Inflammatory macrophage treated with lipopolysaccharide for 4 hours (primary cell): ENCODE measurements around the gene EMC9.

ENCODE experiments used
- DNase-seq: peaks from one replicate; pipeline ENCODE4 v3.0.0-alpha.2; 2020

The EMC9 gene

DNA sequence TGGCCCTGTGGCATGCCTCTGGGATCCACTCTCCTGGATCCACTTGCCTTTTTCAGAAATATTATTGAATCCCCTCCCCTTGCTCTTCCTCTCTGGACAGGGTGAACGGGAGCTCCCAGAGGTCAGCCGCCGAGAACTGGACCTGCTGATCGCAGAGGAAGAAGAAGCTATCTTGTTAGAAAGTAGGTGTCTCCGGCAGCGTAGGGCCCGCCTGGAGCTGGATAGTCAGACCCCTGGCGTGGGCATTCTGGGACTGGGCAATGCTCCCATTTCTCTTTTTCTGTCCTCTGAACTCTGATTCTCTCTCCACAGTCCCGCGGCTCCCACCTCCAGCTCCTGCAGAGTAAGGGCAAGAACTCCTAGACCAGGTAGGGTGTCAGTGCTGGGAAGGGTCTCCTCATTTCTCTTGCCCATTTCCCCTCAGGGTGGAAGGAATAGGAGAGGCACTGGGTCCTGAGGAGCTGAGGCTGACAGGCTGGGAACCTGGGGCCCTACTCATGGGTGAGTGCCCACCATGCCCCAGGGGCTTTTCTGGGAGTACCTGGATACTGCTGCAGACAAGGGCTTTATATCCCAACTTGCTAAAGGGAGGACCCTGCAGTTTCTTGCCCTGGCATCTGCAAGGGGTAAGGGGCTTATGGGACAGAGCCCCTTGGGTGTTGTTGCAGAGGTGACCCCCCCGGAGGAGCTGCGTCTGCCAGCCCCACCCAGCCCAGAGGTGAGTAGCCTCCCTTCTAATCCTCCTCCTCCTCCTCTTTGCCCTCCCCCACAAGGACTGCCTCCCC, 35.8 kb upstream of the EMC9 start:
- DNase-seq, result no peak

DNA sequence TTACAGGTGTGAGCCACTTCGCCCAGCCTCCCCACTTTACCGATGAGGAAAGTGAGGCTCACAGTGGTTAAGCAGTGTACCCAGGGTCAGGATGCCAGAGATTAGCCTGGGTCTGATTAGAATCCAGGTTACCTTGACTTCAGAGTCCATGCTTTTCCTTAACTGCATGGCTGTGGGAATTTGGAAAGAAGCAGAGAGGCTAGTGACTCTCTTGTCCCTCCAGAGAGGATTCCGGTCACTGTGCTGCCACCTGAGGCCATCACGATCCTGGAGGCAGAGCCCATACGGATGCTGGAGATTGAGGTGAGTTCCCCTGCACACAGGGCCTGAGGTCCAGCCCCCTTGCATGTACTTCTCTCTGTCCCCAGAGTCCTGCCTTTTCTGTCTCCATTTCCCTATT, 35.2 kb upstream of the EMC9 start:
- DNase-seq, result no peak

DNA sequence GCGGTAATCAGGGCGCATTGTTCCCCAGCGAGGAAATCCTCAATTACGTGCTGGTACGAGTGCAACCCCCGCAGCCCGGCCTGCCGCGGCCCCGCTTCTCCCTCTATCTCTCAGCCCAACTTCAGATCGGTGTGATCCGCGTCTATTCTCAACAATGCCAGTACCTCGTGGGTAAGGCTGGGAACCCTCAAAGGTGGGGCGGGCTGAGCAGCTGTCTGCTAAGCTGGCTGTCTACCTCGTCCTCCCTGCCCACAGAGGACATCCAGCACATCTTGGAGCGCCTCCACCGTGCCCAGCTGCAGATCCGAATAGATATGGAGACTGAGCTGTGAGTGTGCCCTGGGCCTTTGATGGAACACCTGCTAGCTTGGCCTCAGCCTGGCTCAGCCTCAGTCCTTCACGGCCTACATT, 31.5 kb upstream of the EMC9 start:
- DNase-seq, result no peak

DNA sequence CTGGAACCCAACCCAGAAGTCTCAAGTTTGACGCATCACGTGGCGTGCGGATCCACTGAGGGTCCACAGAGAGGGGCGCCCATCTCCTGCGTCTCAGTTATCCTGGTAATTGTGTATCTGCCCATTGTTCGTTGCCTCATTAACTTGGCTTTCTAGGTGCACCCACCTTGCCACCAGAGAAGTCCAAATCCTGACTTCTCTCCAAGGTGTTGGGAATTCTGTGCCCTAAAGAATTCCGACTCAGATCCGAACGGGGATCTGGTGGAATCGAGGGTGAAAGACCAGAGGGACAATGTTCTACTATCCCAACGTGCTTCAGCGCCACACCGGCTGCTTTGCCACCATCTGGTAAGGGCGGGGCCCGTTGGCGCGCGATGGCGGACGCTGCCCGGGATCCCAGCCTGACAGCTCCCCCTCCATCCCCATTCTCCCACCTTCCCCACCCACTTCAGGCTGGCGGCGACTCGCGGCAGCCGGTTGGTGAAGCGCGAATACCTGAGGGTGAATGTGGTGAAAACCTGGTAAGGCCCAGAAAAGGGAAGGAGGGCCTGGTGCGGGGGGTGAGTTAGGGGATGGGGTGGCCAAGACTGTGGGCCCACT, 31.0 kb upstream of the EMC9 start:
- DNase-seq, result no peak

DNA sequence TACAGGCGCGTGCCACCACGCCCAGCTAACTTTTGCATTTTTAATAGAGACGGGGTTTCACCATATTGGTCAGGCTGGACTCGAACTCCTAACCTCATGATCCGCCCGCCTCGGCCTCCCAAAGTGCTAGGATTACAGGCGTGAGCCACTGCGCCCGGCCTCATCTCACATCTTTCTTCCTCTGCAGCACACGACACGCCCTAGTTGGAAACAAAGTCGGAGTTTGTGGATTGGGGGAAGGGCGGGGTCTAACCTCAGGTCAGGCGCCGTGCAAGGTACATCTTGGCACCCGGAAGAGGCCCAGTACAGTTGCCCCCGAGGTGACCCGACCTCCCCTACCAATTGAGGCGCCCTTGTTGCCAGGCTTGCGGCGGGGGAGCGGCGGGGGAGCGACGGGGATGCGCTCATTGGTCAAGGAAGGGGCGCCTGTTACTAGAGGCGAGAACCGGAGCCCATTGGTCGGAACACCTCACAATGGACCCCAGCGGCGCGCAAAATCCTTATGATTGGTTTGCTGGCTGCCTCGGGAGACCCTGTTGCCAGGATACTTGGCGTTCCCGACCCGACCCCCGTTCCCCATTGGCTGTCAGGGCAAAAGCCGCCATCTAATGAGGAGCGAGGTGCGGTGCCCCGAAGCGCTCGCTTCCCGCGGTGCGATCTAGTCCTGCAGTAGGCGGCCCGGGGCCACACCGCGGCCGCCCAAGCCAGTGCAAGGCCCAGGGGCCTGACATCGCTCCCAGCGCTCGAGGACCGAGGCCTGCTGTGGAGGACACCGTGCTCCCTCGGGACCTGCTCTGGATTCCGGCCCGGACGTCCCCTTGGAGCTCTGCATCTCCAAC, 30.2 kb upstream of the EMC9 start, which contains the start of gene REC8:
REC8 (plus strand) TSS at position 659 of the 839 bp plus-strand sequence. CDS start 473 bp downstream, outside the sequence.
- no peak for DNase-seq

DNA sequence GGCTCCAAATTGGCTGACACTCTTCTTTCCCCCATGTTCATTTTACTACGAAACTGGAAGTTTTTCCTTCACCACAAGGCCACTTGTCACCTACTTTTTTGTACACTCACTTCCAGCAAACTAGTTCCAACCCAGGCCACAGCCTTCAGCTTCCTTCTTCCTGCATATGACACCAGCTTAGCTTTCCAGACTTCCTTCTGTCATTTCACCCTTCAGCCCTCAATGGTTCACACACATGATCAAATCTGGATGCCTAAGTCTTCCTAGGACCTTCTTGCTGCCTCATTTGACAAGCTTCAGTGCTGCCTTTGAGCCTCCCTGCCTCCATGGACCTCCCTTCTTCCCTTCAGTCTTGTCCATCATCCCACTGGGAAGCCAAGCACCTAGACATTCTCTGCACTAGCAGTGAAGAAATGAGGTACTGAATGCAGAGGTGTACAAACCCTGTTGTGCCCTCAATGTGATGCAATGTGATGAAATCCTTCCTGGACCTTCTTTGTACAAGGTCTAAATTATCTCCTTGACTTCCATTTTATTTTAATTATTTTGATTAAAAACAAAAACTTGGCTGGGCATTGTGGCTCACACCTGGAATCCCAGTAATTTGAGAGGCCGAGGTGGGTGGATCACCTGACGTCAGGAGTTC, 26.2 kb upstream of the EMC9 start:
- peak; percentile 75 for DNase-seq

DNA sequence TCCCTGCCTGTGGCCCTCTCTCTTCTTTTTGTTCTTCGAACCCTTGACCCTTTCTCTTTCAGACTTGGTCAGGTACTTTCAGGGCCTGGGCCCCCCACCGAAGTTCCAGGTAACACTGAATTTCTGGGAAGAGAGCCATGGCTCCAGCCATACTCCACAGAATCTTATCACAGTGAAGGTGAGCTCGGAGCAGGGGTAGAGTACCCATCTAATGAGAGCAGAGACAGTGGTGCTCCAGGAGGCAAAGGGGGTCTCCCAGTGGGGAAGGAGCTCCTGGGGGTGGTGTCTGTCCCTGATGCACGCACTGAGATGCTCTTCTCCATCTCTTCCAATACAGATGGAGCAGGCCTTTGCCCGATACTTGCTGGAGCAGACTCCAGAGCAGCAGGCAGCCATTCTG, 24.4 kb upstream of the EMC9 start:
- DNase-seq, result no peak

DNA sequence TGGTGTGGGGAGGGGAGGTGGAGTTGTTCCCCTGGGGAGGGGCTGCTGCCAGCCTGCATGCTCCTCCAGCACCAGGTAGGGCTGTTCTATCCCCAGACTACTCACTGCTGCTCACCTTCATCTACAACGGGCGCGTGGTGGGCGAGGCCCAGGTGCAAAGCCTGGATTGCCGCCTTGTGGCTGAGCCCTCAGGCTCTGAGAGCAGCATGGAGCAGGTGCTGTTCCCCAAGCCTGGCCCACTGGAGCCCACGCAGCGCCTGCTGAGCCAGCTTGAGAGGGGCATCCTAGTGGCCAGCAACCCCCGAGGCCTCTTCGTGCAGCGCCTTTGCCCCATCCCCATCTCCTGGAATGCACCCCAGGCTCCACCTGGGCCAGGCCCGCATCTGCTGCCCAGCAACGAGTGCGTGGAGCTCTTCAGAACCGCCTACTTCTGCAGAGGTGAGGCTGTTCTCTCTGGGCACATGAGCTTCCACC, 23.2 kb upstream of the EMC9 start:
- DNase-seq, result no peak

DNA sequence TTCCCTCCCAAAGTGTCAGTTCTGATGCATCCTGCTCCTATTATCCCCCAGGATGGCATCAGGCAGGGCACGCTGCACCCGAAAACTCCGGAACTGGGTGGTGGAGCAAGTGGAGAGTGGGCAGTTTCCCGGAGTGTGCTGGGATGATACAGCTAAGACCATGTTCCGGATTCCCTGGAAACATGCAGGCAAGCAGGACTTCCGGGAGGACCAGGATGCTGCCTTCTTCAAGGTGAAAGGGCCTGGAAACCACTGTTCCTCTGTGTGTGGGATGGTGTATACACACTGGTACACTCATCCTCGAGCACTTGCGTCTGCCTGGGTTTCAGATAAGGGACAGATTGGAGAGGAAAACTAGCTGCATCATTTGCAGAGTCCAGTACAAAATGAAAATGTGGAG, 20.7 kb upstream of the EMC9 start:
- DNase-seq, result peak; percentile 23

DNA sequence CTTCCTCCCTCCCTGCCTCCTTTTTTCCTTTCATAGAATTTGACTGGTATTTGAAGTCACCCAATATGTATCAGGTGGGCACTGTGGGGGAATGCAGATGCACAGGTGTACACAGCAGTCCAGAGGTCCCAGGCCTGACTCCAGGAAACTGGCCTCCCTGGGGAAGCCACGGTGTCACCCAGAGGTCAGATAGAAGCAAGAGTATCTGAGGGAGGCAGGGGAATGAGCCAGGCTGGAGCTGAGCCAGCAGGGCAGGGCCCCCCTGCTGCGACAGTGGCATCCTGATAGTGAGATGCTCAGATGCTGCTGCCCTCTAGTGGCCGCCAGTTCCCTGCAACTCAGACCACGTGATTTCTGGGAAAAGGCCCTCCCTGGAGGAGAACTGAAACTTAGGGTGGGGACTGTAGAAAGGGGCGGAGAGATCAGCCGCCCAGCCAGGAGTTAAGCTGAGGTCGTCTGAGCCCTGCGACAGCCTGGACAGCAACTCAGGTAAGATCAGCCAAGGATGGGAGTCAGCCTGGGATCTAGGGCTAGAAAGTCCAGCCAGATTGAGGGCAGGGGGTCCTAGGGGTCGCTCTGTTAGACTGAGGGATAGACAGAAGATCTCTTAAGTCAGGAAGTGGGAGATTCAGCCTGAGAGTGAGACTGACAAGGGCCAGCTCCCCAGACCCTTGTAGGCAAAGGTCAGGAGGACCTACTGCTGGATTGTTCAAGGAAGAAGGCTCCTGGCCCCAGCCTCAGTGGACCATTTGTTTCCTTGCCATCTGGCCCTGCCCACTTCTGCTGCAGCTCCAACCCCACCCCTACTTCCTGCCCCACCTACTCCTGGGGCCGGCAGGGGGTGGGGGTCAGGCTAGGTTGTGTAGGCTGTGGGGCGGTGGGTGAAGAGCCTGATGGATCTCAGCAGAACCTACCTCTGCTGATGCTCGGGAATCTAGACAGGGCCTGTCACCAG, 19.7 kb upstream of the EMC9 start, which contains the start of gene IRF9:
IRF9 (plus strand) TSS at position 416 of the 955 bp plus-strand sequence. CDS start 880 bp downstream, outside the sequence.
- DNase-seq, result peak; percentile 95

DNA sequence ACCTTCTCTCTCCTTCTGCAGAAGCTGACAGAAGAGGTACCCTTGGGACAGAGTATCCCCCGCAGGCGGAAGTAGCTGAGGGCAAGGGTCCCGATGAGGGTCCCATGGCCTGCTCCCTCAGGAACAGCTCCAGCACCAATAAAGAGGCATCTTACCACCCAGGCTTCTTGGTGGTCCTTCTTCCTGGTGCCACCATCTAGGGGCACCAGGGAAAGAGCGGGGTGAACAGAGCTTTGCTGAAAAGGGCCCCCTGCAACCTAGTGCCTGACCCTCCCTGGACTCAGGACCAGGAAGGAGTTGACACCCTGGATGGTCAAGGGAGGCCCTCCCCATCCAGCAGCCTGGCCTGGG, 19.1 kb upstream of the EMC9 start:
- no peak for DNase-seq

DNA sequence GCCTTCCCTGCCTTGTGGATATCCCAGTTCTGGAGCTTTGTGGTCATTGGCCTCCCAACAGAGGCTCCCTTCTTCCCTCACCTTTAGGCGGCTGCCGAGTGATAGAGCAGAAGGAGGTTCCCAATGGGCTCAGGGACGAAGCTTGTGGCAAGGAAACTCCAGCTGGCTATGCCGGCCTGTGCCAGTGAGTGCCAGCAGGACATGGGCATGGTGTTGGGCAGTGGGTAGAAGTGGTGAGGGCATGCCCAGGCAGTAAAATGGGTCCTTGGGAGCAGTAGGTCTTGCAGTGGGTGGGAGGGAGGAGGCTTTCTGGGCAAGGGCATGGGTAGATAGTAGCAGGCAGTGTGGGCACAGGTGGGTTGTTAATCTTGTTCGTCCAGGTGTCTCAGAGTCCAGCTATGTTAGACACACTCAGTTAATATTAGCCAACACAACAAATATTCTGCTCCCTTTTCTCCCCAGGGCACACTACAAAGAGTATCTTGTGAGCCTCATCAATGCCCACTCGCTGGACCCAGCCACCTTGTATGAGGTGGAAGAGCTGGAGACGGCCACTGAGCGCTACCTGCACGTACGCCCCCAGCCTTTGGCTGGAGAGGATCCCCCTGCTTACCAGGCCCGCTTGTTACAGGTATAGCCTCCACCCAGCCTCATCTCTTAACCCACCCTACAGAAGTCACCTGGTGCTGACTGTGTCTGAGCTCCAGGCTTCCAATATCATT, 18.5 kb upstream of the EMC9 start:
- DNase-seq, result no peak

DNA sequence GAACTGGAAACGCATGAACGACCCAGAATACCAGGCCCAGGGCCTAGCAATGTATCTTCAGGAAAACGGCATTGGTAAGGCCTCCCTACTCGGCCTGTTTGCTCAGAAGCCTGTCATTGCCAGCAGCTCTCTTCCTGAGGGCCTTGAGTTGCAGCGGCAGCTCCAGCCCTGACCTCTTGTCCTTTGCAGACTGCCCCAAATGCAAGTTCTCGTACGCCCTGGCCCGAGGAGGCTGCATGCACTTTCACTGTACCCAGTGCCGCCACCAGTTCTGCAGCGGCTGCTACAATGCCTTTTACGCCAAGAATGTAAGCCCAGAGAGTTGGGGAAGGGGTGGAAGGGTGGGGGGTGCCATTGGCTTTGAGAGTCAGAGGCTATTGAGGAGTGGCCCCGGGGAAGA, 15.9 kb upstream of the EMC9 start:
- DNase-seq, result no peak

DNA sequence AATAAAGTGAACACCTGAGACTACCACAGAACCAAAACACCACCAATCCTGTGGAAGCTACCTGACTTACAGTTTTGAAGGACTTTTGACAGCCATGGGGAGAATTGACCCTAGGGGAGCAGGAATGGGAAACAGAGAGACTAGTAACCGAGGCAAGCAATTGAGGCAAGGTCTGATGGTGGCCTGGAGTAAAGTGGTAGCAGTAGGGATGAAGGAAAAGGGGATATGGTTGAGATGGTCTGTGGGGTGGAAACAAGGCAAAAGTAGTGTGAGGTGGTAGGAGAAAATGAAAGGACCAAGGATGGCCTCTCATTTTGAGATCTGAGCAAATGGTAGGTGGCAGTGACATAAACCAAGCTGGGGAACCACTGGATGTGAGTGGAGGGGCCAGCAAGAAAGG, 15.4 kb upstream of the EMC9 start:
- DNase-seq, result no peak

DNA sequence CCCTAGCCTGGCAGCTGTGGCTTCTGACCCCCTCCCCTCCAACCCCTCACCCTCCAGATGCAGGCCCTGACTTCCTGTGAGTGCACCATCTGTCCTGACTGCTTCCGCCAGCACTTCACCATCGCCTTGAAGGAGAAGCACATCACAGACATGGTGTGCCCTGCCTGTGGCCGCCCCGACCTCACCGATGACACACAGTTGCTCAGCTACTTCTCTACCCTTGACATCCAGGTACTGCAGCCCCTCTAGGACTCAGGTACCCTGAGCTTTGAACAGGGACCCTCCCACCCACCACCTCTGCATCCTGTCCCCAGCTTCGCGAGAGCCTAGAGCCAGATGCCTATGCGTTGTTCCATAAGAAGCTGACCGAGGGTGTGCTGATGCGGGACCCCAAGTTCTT, 13.7 kb upstream of the EMC9 start:
- DNase-seq, result no peak

DNA sequence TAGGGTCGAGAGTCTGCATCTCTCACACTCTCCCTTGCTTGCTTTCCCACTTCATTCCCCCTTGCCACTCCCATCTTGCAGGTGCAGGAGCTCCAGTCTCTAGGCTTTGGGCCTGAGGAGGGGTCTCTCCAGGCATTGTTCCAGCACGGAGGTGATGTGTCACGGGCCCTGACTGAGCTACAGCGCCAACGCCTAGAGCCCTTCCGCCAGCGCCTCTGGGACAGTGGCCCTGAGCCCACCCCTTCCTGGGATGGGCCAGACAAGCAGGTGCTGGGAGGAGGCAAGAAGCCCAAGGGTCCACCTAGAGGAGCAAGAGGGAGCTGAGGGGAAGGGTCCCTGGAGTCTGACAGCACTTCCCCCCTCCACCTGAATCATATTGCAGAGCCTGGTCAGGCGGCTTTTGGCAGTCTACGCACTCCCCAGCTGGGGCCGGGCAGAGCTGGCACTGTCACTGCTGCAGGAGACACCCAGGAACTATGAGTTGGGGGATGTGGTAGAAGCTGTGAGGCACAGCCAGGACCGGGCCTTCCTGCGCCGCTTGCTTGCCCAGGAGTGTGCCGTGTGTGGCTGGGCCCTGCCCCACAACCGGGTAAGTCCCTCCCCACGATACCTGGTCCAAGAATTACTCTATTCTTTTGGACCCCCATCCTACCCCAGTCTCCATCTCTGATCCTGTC, 10.2 kb upstream of the EMC9 start:
- DNase-seq, result no peak

DNA sequence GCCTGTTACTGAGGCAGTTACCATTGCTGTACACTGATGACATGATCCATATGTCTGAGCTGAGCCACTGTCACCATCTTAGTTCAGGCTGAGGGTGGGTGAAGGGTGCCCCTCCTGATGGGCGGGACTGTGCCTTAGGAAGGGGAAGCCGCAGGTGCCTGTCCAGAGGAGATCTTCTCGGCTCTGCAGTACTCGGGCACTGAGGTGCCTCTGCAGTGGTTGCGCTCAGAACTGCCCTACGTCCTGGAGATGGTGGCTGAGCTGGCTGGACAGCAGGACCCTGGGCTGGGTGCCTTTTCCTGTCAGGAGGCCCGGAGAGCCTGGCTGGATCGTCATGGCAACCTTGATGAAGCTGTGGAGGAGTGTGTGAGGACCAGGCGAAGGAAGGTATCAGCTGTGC, 9.6 kb upstream of the EMC9 start:
- DNase-seq, result no peak

DNA sequence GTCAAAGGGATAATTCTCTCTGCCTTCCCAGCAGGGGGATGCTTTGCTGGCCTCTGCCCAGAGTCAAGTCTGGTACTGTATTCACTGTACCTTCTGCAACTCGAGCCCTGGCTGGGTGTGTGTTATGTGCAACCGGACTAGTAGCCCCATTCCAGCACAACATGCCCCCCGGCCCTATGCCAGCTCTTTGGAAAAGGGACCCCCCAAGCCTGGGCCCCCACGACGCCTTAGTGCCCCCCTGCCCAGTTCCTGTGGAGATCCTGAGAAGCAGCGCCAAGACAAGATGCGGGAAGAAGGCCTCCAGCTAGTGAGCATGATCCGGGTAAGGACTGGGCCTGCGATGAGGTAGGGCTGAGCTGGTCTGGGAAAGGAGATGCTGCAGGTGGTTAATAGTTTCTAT, 9.2 kb upstream of the EMC9 start:
- no peak for DNase-seq

DNA sequence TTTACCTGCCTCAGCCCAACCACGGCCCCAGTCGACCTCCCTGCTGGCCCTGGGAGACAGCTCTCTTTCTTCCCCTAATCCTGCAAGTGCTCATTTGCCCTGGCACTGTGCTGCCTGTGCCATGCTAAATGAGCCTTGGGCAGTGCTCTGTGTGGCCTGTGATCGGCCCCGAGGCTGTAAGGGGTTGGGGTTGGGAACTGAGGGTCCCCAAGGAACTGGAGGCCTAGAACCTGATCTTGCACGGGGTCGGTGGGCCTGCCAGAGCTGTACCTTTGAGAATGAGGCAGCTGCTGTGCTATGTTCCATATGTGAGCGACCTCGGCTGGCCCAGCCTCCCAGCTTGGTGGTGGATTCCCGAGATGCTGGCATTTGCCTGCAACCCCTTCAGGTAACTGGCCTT, 8.7 kb upstream of the EMC9 start:
- no peak for DNase-seq

DNA sequence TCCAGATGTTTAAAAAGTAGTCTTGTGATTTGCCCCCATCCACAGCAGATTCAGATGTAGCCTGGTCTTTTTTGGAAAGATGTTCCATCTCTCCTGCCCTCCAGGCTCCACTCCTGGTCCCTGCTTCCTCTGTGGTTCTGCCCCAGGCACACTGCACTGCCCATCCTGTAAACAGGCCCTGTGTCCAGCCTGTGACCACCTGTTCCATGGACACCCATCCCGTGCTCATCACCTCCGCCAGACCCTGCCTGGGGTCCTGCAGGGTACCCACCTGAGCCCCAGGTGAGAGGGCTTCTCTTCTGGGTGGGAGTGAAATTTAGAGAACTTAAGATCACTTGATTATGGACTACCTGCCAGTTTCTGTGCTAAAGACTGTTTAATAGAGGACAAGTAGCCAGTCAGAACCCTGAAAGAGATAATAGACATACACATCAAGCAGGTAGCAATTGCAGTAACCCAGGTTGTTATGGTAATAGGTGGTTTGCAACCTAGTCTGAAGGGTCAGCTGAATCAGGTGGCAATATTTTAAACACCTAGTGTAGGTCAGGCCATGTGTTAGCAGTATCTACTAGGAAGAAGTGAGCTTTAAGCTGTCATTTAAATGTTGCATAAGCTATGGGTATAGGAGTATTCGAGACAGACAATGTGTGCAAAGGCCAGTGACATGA, 8.0 kb upstream of the EMC9 start:
- no peak for DNase-seq
